ENCODE data around the gene ALOX12.

The ALOX12 gene

DNA sequence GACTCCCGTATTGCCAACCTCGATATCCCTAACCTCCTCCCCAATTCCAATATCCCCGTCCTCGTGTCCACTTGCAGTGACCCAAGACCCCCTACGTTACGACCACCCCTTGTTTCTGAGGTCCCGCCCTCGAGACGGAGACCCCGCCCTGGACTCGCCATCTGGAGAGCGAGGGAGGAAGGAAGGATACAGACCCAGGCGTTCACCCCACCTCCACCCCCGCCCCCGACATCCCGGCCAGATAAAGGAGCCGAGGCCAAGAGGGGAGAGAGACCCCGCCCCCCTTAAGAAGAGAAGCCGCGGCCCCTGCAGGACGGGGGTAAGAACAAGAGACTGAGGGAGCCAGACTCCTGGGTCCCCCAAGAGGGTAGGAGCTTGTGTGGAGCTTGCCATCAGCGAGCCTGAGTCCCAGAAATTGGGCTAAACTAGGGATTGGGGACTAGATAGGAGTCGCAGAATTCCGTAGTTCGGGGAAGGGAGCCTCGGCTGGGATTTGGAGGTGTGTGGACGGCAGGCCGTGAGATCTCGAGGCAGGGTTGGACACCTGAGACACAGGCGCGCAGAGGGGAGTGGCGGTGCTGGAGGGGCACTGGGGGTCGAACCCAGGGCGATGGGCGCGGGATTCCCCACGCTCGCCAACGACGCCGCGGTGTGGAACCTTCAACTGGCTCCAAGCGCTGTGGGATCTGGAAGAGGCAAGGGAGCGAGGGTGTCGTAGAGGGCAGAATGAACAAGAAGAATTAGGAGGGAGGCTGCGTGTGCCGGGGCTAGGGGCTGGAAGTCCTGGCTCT, 27.1 kb downstream of the ALOX12 start, which contains the start of gene BCL6B:
Gene BCL6B, plus strand, starts transcription at position 270 of the 791 bp plus-strand sequence. CDS start 622 bp downstream, outside the sequence.
- no peak for FAIRE-seq

DNA sequence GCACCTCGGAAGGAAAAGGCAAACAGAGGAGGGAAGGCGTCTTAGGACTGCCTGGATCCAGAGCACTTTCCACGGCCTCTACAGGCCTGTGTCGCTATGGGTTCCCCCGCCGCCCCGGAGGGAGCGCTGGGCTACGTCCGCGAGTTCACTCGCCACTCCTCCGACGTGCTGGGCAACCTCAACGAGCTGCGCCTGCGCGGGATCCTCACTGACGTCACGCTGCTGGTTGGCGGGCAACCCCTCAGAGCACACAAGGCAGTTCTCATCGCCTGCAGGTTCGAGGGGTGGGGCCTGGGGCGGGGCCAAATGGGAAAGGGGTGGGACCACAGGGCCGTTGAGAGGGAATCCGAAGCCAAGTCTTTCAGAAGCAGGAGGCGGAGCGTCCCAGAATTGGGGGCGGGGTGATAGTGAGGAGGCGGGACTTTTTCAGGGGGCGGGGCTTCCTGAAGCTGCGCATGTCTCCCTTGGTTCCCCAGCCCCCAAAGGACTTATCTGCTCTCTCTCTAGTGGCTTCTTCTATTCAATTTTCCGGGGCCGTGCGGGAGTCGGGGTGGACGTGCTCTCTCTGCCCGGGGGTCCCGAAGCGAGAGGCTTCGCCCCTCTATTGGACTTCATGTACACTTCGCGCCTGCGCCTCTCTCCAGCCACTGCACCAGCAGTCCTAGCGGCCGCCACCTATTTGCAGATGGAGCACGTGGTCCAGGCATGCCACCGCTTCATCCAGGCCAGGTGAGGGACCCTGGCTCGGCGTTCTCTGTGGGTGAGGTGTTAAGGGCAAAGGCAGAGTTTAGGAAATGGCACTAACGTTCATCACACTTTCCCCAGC, 27.9 kb downstream of the ALOX12 start:
- no peak for FAIRE-seq

DNA sequence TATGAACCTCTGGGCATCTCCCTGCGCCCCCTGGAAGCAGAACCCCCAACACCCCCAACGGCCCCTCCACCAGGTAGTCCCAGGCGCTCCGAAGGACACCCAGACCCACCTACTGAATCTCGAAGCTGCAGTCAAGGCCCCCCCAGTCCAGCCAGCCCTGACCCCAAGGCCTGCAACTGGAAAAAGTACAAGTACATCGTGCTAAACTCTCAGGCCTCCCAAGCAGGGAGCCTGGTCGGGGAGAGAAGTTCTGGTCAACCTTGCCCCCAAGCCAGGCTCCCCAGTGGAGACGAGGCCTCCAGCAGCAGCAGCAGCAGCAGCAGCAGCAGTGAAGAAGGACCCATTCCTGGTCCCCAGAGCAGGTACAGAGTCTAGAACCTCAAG, 28.5 kb downstream of the ALOX12 start:
- no peak for FAIRE-seq

DNA sequence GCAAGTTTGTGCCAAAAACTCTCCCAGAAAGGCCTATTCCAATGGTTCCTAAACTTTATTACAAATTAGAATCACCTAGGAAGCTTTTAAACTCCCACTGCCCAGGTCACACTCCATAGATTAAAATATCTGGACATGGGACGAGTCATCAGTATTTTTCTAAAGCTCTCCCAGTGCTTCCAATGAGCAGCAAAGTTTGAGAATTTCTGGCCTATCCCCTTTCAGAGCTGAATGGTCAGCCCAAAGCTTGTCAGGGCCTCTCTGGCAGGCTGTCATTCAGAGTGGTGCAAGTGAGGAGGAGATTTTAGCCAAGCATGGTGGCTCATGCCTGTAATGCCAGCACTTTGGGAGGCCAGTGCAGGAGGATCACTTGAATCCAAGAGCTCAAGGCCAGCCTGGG, 29.4 kb downstream of the ALOX12 start:
- no peak for FAIRE-seq

DNA sequence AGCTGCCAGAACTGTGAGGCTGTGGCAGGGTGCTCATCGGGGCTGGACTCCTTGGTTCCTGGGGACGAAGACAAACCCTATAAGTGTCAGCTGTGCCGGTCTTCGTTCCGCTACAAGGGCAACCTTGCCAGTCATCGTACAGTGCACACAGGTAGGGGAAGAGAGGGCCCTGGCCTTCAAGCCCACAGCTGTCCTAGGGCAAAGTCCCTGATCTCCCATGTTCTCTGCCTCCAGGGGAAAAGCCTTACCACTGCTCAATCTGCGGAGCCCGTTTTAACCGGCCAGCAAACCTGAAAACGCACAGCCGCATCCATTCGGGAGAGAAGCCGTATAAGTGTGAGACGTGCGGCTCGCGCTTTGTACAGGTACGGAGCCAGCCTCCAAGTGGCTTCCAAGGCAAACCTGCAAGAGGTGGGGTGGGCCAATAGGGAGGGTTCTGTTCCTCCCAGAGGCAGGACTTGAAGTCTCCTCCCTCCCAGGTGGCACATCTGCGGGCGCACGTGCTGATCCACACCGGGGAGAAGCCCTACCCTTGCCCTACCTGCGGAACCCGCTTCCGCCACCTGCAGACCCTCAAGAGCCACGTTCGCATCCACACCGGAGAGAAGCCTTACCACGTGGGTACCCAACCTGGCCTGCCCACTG, 30.7 kb downstream of the ALOX12 start:
- FAIRE-seq = no peak

DNA sequence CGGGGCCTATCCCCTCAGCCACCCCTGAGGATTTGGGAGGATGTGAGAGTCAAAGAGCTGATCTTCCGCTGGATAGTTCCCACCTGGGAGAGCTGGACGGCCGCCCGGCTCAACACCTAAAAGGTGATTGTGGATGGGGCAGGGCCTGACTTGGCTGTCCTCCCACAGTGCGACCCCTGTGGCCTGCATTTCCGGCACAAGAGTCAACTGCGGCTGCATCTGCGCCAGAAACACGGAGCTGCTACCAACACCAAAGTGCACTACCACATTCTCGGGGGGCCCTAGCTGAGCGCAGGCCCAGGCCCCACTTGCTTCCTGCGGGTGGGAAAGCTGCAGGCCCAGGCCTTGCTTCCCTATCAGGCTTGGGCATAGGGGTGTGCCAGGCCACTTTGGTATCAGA, 31.5 kb downstream of the ALOX12 start:
- no peak for FAIRE-seq

DNA sequence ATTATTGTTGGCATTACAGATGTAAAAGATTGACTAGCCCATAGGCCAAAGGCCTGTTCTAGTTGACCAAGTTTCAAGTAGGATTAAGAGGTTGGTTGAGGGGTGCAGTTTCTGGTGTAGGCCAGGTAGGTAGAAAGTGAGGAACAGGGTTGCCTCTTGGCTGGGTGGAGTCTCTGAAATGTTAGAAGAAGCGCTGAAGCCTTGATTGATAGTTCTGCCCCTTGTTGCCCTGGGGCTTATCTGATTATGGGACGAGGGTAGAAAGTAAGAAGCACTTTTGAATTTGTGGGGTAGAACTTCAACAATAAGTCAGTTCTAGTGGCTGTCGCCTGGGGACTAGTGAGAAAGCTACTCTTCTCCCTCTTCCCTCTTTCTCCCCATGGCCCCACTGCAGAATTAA, 33.2 kb downstream of the ALOX12 start:
- no peak for FAIRE-seq

DNA sequence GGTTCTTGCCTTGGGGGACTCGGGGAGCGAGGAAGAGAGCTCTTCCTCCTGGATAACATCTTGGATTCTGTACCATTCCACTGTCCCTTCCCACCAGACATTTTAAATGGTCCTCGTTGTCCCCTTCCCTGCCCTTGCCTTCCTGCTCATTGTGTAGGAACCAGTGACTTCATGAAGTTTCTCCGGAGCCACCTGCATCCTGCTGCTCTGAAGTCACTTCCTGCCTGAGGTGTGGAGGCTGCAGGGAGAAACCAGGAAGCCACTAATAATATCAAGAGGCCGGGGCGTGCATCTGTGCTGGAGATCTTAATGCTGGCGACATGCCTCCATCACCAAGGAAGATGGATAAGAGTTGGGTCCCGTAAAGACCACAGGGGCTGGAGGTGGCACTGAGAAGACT, 33.8 kb downstream of the ALOX12 start:
- no peak for FAIRE-seq

DNA sequence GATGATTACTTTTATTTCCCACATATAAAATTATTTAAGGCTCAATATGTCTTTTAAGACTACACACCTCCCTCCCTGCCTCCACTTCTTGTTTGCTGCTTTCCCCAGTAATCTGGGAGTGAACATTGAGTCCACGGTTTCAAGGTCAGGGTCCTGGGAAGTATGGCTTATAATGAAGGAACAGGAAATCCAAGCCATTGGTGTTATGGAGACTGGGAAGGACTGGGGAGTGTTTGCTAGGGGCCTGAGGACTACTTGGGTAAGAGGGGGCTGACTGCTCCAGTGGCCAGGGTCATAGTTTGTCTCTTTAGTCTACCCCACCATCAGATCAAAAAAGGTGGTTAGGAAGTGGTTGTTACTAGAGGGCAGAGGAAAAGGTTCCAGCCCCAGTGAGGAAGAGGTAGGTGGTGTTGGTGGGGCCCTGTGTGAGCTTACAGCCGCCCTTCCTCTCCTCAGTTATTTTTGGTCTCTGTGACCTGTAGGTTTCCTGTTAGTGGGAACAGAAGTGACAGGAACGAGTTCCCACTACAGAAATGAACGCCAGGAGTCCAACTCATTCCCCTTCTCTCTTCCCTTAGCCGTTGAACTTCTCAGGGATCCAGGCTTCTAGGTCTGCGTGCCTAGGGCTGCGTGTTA, 39.2 kb downstream of the ALOX12 start:
- no peak for FAIRE-seq

DNA sequence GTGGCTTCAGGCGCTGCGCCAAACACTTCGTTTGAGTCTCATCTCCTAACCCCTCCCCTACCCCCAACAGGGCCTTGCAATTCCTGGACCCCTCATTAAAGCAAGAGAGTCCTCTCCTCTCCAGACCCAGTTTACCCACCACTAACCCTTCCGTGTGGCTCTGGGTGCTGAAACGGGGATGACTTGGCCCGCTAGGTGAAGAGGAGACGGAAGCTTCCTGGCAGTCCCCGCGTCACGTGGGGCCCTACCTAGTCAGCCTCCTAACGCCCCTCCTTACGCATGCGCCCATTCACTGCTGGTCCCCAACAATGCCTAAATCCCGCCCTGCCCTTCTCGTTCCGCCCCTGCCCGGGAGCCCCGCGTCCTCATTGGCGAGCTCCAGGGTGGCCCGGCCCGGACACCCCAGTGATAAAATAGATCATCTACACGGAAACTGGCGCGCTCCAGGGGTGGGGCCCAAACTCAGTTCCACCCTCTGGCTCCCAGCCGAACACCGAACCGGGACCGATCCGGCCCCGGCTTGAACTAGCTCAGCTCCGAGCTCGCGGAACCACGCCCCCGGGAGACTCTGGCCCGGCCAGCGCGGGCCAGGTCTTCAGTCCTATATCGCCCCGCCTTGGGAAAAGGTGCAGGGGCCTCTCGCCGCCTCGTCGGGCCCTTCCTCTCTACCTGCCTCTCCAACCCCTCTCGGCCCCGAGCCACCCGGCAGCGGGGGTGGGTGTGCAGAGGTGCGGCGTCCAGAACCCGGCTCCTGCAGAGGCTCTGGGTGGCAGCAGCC, 39.9 kb downstream of the ALOX12 start, which contains the start of gene SLC16A13:
Gene SLC16A13, plus strand, starts transcription at position 425 of the 778 bp plus-strand sequence. CDS start 368 bp downstream, outside the sequence.
- FAIRE-seq = peak; percentile 96

DNA sequence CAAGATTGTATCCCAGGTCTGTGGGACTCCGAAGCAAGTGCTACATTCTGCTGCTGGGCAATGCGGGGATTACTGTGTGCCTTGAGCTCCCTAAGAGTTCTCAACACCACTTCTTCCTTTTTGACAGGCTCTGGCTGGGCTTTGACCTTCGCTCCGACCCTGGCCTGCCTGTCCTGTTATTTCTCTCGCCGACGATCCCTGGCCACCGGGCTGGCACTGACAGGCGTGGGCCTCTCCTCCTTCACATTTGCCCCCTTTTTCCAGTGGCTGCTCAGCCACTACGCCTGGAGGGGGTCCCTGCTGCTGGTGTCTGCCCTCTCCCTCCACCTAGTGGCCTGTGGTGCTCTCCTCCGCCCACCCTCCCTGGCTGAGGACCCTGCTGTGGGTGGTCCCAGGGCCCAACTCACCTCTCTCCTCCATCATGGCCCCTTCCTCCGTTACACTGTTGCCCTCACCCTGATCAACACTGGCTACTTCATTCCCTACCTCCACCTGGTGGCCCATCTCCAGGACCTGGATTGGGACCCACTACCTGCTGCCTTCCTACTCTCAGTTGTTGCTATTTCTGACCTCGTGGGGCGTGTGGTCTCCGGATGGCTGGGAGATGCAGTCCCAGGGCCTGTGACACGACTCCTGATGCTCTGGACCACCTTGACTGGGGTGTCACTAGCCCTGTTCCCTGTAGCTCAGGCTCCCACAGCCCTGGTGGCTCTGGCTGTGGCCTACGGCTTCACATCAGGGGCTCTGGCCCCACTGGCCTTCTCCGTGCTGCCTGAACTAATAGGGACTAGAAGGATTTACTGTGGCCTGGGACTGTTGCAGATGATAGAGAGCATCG, 42.4 kb downstream of the ALOX12 start:
- no peak for FAIRE-seq

DNA sequence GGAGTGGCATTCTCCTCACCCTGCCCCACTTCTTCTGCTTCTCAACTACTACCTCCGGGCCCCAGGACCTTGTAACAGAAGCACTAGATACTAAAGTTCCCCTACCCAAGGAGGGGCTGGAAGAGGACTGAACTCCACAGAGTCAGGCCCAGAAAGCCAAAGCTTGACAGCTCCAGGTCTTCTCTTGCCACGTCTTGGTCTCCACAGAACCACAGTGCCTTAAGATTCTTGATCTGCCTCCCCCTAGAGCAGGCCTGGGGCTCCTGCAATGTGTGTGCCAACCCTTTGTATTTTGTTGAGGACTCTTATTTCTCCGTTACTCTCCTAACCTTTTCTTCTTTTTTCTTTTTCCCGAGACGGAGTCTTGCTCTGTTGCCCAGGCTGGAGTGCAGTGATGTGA, 44.0 kb downstream of the ALOX12 start:
- FAIRE-seq = no peak

DNA sequence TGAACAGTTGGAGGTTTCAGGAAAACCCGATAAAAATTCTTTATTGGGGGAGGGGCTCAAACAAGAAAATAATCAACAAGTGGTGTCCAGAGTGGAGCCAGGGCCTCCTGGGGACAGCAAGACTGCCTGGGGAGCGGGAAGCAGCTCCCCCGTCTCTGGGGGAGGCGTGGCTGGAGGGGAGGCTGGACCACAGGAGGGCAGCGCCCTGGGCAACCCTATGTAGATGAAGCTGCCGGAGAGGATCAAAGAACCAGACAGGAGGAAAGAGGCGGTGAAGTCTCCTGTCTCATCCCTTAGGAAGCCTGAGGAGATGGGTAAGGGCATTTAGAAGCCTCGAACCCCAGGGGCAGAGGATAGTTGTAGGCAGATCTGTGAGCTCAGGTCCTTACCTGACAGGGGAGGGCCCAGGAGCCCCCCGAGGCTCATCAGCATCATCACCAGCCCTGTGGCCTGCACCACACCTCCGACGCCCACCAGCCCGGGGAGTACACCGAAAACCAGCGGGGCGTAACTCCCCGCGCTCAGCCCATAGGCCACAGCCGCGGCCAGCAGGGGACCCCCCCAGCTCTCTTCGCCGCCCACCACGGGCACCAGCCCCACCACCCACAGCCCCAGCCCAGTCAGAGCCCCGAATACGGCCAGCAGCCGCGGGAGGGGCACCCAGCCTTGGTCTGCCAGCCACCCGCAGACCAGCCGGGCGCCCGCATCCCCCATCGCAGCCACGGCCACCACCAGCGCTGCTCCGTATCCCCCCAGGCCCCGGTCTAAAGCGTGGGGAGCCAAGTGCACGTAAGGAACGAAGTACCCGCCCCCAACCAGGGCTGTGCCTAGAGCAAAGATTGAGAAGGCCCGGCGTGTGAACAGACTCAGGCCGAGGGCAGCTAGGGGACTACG, 46.0 kb downstream of the ALOX12 start:
- FAIRE-seq = no peak

DNA sequence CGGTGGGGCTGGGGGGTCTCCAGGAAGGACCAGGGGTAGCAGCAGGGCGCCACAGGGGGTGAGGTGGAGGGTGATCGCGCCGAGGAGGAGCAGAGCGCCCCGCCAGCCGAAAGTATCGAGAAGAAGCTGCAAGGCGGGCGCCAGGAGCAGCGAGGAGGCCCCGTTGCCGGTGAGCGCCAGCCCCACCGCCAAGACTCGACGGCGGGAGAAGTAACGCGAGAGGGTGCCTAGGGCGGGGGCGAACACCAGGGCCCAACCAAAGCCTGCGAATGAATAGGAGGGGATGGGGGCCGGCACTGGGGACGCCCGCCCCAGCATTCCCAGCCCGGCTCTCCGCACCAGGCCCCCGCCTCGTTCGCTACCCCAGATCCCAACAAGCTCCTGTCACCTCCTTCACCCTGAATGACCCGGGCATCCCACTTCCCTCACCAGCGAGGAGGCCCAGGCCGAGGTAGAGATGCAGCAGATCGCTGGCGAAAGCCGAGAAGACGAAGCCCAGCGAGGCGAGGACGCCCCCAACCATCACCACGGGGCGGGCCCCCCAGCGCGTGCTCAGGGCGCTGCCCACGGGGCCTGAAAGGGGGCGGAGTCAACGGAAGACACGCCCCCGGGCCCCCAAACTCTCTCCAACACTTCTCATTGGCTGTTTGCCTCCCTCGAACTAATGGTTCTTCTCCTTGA, 46.8 kb downstream of the ALOX12 start:
- FAIRE-seq = no peak

DNA sequence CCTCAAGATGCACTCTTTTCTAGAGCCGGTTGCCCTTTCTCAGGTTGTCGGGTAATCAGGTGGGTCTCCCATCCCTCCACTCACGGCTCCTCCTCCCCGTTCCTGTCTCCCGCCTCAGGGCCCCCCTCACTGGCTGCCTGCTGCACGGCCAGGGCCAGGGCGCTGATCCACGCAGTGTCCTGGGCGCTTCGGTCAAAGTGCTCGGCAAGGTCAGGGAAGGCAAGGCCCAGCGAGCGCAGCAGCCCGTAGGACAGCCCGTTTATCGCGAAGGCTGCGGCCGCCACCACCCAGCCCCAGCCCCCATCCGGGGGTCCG, 47.3 kb downstream of the ALOX12 start:
- FAIRE-seq = no peak

DNA sequence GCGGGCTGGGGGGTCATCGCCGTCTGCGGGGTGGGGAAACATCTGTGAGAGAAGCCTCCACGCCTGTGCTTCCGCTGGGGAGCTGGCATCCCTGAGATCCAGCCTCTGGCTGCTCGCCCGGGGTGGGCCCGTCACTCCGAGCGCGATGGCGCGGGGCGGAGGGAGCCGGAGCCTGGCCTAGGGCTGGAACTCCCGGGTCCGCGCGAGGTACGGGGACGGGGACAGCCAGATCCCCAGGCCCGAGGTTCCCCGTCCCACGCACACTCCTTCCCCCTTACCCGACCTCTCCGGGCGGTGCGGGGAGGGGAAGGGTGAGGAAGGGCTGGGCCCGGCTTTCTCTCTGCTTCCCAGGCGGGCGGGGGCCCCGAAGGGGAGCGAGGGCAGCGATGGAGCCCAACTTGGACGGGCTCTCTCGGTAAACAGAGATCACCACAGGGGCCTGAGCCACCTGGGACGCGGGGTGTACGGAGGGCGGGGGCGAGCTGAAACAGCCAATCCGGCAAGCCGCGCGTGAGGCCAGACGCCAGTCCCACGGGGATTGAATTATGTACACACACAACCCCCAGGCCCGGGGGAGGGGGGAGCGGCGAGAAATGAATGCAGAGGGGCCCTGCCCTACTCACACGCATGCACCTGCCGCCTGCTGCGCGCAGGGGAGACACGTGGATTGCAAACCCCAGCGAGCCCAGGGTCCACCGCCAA, 47.8 kb downstream of the ALOX12 start, which contains the start of gene SLC16A11:
Gene SLC16A11, minus strand, starts transcription at position 596 of the 702 bp plus-strand sequence. Its CDS starts 579 bp downstream, at position 17.
- no peak for FAIRE-seq

DNA sequence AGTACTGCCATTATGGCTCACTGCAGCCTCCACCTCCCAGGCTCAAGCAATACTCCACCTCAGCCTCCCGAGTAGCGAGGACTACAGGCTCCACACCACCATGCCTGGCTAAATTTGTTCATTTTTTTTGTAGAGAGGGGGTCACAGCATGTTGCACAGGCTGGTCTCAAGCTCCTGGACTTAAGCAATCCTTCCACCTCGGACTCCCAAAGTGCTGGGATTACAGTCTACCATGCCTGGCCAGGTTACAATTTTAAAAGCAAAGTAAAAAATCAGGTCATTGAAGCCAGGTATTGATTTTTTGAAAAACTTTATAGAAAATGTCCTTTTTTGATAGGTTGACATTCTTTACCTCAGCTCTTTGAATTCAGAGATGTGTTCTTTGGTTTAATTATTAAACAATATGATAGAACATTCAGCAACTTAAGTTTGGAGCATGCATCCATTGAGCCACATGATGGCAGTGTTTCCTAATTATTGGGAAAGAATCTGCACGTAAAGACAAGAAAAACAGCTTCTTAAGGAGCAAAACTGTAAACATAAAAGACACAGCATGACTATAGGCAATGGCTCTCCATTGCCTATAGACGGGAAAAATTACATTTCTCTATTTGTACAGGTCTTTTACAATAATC, 49.8 kb downstream of the ALOX12 start:
- peak; percentile 94 for FAIRE-seq

DNA sequence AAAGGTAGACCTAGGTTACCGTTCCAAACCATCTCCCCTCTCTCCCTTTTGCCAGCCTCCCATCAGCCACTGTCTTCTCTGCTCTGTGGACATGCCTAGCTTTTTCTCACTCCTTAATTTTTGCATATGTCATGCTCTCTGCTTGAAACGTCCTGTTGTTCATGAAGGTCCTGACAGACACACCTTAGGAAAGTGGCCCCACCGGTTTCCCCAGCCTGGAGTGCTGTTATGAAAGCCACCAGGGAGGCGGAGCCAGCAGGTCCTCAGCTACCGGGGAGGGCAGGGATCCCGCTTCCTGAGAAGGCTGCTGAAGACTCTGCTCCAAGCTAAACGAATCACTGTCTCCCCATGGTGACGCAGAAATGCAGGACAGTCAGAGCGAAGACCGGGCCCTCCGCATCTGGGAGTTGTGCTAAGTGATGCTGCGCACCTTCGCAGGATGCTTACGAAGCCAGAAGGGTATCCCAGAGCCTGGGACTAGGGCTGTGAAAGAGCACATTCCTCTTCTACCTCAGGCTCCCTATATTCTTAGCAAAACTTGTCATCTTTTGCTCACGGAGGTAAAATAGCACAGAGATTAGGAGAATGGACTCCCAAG, 50.4 kb downstream of the ALOX12 start:
- FAIRE-seq = no peak

Data from G401.6 (cell line).